Ishikawa (cell line): ENCODE results near the gene PRKCZ.

ENCODE experiments used
- CREB1 ChIP-seq: IDR thresholded peaks from 2 replicates; pipeline ENCODE4 v1.6.1; 2012; ENCODE audit warnings: low read depth
- EGR1 ChIP-seq: IDR thresholded peaks from 2 replicates; pipeline ENCODE4 v1.6.1; 2012
- EP300 ChIP-seq: IDR thresholded peaks from 2 replicates; pipeline ENCODE4 v1.6.1; 2012; ENCODE audit warnings: borderline replicate concordance
- FOXM1 ChIP-seq: IDR thresholded peaks from 2 replicates; pipeline ENCODE4 v1.6.1; 2012; ENCODE audit warnings: low read depth, borderline replicate concordance
- MAX ChIP-seq: IDR thresholded peaks from 2 replicates; pipeline ENCODE4 v1.6.1; 2012
- NFIC ChIP-seq: IDR thresholded peaks from 2 replicates; pipeline ENCODE4 v1.6.1; 2012
- RAD21 ChIP-seq: IDR thresholded peaks from 2 replicates; pipeline ENCODE4 v1.6.1; 2012; ENCODE audit warnings: low read depth
- REST ChIP-seq: IDR thresholded peaks from 2 replicates; pipeline ENCODE4 v1.6.1; 2012; ENCODE audit warnings: low read depth, mild to moderate bottlenecking
- TAF1 ChIP-seq: IDR thresholded peaks from 2 replicates; pipeline ENCODE4 v1.6.1; 2012; ENCODE audit warnings: low read depth, mild to moderate bottlenecking
- TCF12 ChIP-seq: IDR thresholded peaks from 2 replicates; pipeline ENCODE4 v1.6.1; 2012; ENCODE audit warnings: low read depth
- TEAD4 ChIP-seq: IDR thresholded peaks from 2 replicates; pipeline ENCODE4 v1.6.1; 2012
- USF1 ChIP-seq: IDR thresholded peaks from 2 replicates; pipeline ENCODE4 v1.6.1; 2012
- YY1 ChIP-seq: IDR thresholded peaks from 2 replicates; pipeline ENCODE4 v1.6.1; 2012; ENCODE audit warnings: low read depth
- ZBTB7A ChIP-seq: IDR thresholded peaks from 2 replicates; pipeline ENCODE4 v1.6.1; 2012; ENCODE audit warnings: low read depth

- TF ChIP-seq MAX (no peak), NFIC (no peak), FOXM1 (no peak), EP300 (no peak), TEAD4 (no peak), ZBTB7A (no peak), TAF1 (no peak), CREB1 (no peak), USF1 (no peak), YY1 (no peak), TCF12 (no peak), REST (no peak), EGR1 (no peak), RAD21 (no peak)
These were observed 6.9 kb downstream of the PRKCZ start for GRCh38 chr1:2056955-2057590.
